Psoas muscle (tissue), 8 donors: ENCODE measurements around the gene TMC6. TPM values are rescaled to one million over a fixed set of nuclear protein-coding genes. Genes with fewer than 3 reads are reported as not detected.

ENCODE experiments used
- ATAC-seq, 4 donors: fragments of 200-7000 bp; cut with Tn5 transposase; one replicate each; pipeline ENCODE4 v1.9.1; 2020; ENCODE audit warnings: moderate library complexity in 3 of 4, mild to moderate bottlenecking in 2 of 4
- DNase-seq, 2 donors: peaks; one replicate each; pipeline ENCODE4 v3.0.0-alpha.2; 2020
- H3K27ac ChIP-seq: fragments of 200-600 bp; one replicate; pipeline ENCODE4 v1.8.0; 2022
- H3K27me3 ChIP-seq, 3 donors: fragments of 200-600 bp in 1 of 3; one replicate each; pipeline versions ENCODE4 v1.6.1 to v1.8.0; 2013 to 2022; ENCODE audit warnings: low read length in 2 of 3, mild to moderate bottlenecking in 2 of 3, moderate library complexity in 1 of 3; ENCODE audit not compliant: insufficient read depth in 3 of 3
- H3K36me3 ChIP-seq, 2 donors: fragments of 200-600 bp in 1 of 2; one replicate each; pipeline versions ENCODE4 v1.6.1 to v1.8.0; 2013 to 2022; ENCODE audit warnings: low read depth in 1 of 2, mild to moderate bottlenecking in 1 of 2, moderate library complexity in 1 of 2; ENCODE audit not compliant: insufficient read depth in 1 of 2
- H3K4me1 ChIP-seq: fragments of 200-600 bp; one replicate; pipeline ENCODE4 v1.8.0; 2022
- H3K4me3 ChIP-seq: fragments of 200-600 bp; one replicate; pipeline ENCODE4 v1.8.0; 2022; ENCODE audit warnings: mild to moderate bottlenecking
- H3K9me3 ChIP-seq: fragments of 200-600 bp; one replicate; pipeline ENCODE4 v1.8.0; 2022
- WGBS, 3 donors: extraction: QIAGEN DNeasy Blood & Tissue Kit; methylation state at CpG; one replicate each; pipeline versions ENCODE4 v1.1.6 to v1.1.7; 2013; 5-methylcytosine and 5-hydroxymethylcytosine counted together
- intact Hi-C, 2 donors: fragments of 100-400 bp; cut with DNase I; formaldehyde crosslinking; loops; one replicate each; pipeline versions ENCODE4 v1.11.0 to v1.14.2; 2022
- polyA plus RNA-seq, 3 donors: library from polyadenylated mRNA; stranded (reverse); fragments of 200-250 nt; gene quantifications; one replicate each; pipeline ENCODE4 v1.2.3, GENCODE V29; 2013
- total RNA-seq, 4 donors: library from RNA; stranded (reverse); fragmentation: NEBNext Ultra II Directional in 2 of 4; extraction: Animal tissue kit (Norgen Biotek cat#: 25700) in 2 of 4; gene quantifications; one replicate each; pipeline versions ENCODE4 v1.2.1 to v1.2.4, GENCODE V29; 2021 to 2023
- TF ChIP-seq, protein P1 (sequence below): fragments of 200-600 bp; IDR thresholded peaks from one replicate; pipeline ENCODE4 v1.8.0; 2022; ENCODE audit warnings: antibody characterized with exemption
- donor health status: healthy with polysubstance abuse.
- donor health status: DM: no; HTN: no; CAD: no; lungs with moderate emphysema.
- donor health status: Bipolar disorder and iron deficiency.
- donor health status: healthy.
- donor health status: DM: yes; HTN: yes; CAD: no.
- donor health status: DM: no; HTN: no; CAD: no.
- donor health status: DM: no; HTN: no; CAD: no.
- donor health status: DM: yes; HTN: yes; CAD: no.

Gene TMC6
- total and polyA plus RNA-seq, 7 donors: 2.7 to 11.0 (median 6.1) TPM

DNA sequence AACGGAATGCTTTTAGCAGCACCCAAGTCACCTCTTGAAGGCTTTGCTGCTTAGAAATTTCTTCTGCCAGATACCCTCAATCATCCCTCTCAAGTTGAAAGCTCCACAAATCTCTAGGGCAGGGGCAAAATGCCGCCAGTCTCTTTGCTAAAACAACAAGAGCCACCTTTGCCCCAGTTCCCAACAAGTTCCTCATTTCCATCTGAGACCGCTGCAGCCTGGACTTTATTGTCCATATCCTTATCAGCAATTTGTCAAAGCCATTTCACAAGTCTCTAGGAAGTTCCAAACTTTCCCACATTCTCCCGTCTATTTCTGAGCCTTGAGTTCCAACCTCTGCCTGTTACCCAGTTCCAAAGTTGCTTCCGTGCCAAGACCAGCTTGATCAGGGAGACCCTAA lies 27.4 kb downstream of the TMC6 start:
- Histone ChIP-seq H3K27ac (no peak overlapping the region), H3K27me3 (no peaks in the 10 kb centered on the region), H3K4me1 (no peaks in the 10 kb centered on the region), H3K36me3 (peaks cover 19 to 99% of the 10 kb centered on the region in 2 donors), H3K4me3 (no peak overlapping the region), H3K9me3 (no peaks in the 10 kb centered on the region)
- intact Hi-C loops: no loop called here
- DNase-seq (no peak), ATAC-seq (no peak)
- TF ChIP-seq, protein P1, sequence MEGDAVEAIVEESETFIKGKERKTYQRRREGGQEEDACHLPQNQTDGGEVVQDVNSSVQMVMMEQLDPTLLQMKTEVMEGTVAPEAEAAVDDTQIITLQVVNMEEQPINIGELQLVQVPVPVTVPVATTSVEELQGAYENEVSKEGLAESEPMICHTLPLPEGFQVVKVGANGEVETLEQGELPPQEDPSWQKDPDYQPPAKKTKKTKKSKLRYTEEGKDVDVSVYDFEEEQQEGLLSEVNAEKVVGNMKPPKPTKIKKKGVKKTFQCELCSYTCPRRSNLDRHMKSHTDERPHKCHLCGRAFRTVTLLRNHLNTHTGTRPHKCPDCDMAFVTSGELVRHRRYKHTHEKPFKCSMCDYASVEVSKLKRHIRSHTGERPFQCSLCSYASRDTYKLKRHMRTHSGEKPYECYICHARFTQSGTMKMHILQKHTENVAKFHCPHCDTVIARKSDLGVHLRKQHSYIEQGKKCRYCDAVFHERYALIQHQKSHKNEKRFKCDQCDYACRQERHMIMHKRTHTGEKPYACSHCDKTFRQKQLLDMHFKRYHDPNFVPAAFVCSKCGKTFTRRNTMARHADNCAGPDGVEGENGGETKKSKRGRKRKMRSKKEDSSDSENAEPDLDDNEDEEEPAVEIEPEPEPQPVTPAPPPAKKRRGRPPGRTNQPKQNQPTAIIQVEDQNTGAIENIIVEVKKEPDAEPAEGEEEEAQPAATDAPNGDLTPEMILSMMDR: no peak
- WGBS, 3 donors: 87 to 91% (median 90%) methylated on average over 5 of the region's 5 CpGs

GRCh38 chr17:78096093-78096492 lies 32.5 kb downstream of the TMC6 start:
- DNase-seq (no peak), ATAC-seq (peak in 1 of 4 donors; percentile 15)
- WGBS, 3 donors: 90 to 95% (median 93%) methylated on average over 9 of the region's 9 CpGs
- Histone ChIP-seq H3K27ac (no peak overlapping the region), H3K4me3 (no peak overlapping the region), H3K36me3 (peaks cover 12 to 99% of the 10 kb centered on the region in 2 donors), H3K9me3 (no peaks in the 10 kb centered on the region), H3K4me1 (no peaks in the 10 kb centered on the region), H3K27me3 (no peaks in the 10 kb centered on the region)
- TF ChIP-seq, protein P1: no peak
- intact Hi-C loops: no loop called here

DNA sequence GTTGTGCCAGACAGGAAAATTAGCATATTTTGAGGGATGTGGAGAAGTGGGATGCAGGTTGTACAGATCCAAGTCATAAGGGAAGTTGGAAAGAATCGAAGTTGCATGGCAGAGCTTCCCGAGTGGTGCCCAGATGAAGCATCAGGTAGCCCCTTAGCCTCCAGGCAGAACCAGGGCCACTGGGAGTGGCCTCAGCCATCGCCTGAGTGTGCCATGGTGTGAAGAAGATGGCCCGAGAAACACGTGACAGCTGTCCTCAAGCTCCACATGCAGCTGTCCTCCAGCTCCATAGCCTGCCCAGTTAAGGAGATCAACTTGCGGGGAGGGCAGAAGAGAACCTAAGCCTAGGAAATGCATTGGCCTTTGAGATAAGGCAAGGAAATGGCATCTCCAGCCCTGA lies 33.5 kb downstream of the TMC6 start:
- intact Hi-C loops: no loop called here
- Histone ChIP-seq H3K27me3 (no peaks in the 10 kb centered on the region), H3K9me3 (no peaks in the 10 kb centered on the region), H3K27ac (no peak overlapping the region), H3K4me1 (no peaks in the 10 kb centered on the region), H3K4me3 (no peak overlapping the region), H3K36me3 (peaks cover 12 to 100% of the 10 kb centered on the region in 2 donors)
- peak in 2 of 4 donors; percentile 44 to 45 for ATAC-seq
- no peak for DNase-seq
- WGBS, 3 donors: 59 to 81% (median 62%) methylated on average over 6 of the region's 6 CpGs
- TF ChIP-seq, protein P1: no peak

- ATAC-seq: no peak
- peaks cover 4% of the 10 kb centered on the region for H3K4me1 ChIP-seq
- no peak overlapping the region for H3K27ac ChIP-seq
- H3K27me3 ChIP-seq: no peaks in the 10 kb centered on the region
- H3K9me3 ChIP-seq: no peaks in the 10 kb centered on the region
- H3K4me3 ChIP-seq: no peak overlapping the region
- WGBS, 3 donors: 70 to 86% (median 70%) methylated on average over 6 of the region's 6 CpGs
- no peak for DNase-seq
- TF ChIP-seq, protein P1: no peak
- intact Hi-C loops: no loop called here
- H3K36me3 ChIP-seq: peaks cover 11 to 100% of the 10 kb centered on the region in 2 donors
Observed at GRCh38 chr17:78092794-78093324, 35.7 kb downstream of the TMC6 start.
